Gastrocnemius medialis (tissue), 4 donors: ENCODE results near the gene CAVIN1. TPM values are rescaled to one million over a fixed set of nuclear protein-coding genes. Genes with fewer than 3 reads are reported as not detected.

ENCODE experiments used
- ATAC-seq, 2 donors: fragments of 150-250 bp; one replicate each; pipeline ENCODE4 v1.9.1; 2016
- DNase-seq, 2 donors: peaks; one replicate each; pipeline ENCODE4 v3.0.0-alpha.2; 2019
- H3K27ac ChIP-seq, 4 donors: fragments of 200-600 bp; sonication (generic); 1 replicate in 1 of 4; 2 replicates in 3 of 4; pipeline ENCODE4 v1.5.1; 2016 to 2018; ENCODE audit warnings: mild to moderate bottlenecking in 2 of 4, moderate library complexity in 1 of 4
- H3K27me3 ChIP-seq, 3 donors: fragments of 200-600 bp; sonication (generic) in 2 of 3; 1 replicate in 1 of 3; 2 replicates in 2 of 3; pipeline versions ENCODE4 v1.5.1 to v1.6.0; 2016 to 2019; ENCODE audit warnings: mild to moderate bottlenecking in 1 of 3, moderate library complexity in 1 of 3
- H3K36me3 ChIP-seq, 2 donors: fragments of 200-600 bp; sonication (generic) in 1 of 2; one replicate each; pipeline ENCODE4 v1.5.1; 2017 to 2018
- H3K4me1 ChIP-seq, 2 donors: fragments of 200-600 bp; sonication (generic) in 1 of 2; one replicate each; pipeline ENCODE4 v1.5.1; 2016 to 2017; ENCODE audit warnings: mild to moderate bottlenecking in 2 of 2
- H3K4me3 ChIP-seq, 4 donors: fragments of 200-600 bp; sonication (generic) in 3 of 4; 1 replicate in 1 of 4; 2 replicates in 3 of 4; pipeline ENCODE4 v1.5.1; 2016 to 2019; ENCODE audit warnings: mild to moderate bottlenecking in 2 of 4
- H3K9me3 ChIP-seq, 3 donors: fragments of 200-600 bp; sonication (generic) in 2 of 3; 1 replicate in 1 of 3; 2 replicates in 2 of 3; pipeline ENCODE4 v1.5.1; 2016 to 2019
- POLR2A ChIP-seq, 2 donors: fragments of 450-650 bp; IDR thresholded peaks; one replicate each; pipeline ENCODE4 v1.6.1; 2017; ENCODE audit warnings: antibody characterized with exemption in 2 of 2, mild to moderate bottlenecking in 2 of 2, moderate library complexity in 2 of 2
- in situ Hi-C, 4 donors: fragments of 200-750 bp; cut with MboI; loops; one replicate each; pipeline versions ENCODE4 v1.15.0 to v1.8.0; 2017; ENCODE audit warnings: low sequenced_read_pairs in 4 of 4
- intact Hi-C: fragments of 100-400 bp; cut with DNase I; formaldehyde crosslinking; loops from one replicate; pipeline ENCODE4 v1.15.1; 2023; ENCODE audit warnings: low total_unique reads
- total RNA-seq, 4 donors: library from RNA; depleted of rRNA; stranded (reverse); fragments of >200 nt; gene quantifications; one replicate each; pipeline versions ENCODE4 v1.1.0 to v1.2.3, GENCODE V29; 2016
- TF ChIP-seq, protein P1 (sequence below), 5 experiments: fragments of 450-650 bp in 3 of 5; fragments of 200-600 bp in 2 of 5; sonication (generic) in 2 of 5; IDR thresholded peaks in 4 of 5; conservative IDR thresholded peaks in 1 of 5; 1 replicate in 4 of 5; 2 replicates in 1 of 5; pipeline ENCODE4 v1.5.1; 2016 to 2019; ENCODE audit warnings: antibody characterized with exemption in 5 of 5, mild to moderate bottlenecking in 3 of 5, moderate library complexity in 3 of 5

The CAVIN1 gene, protein sequence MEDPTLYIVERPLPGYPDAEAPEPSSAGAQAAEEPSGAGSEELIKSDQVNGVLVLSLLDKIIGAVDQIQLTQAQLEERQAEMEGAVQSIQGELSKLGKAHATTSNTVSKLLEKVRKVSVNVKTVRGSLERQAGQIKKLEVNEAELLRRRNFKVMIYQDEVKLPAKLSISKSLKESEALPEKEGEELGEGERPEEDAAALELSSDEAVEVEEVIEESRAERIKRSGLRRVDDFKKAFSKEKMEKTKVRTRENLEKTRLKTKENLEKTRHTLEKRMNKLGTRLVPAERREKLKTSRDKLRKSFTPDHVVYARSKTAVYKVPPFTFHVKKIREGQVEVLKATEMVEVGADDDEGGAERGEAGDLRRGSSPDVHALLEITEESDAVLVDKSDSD
- 100 to 1,000 TPM in 3 of 4 donors, 10 to 100 TPM in 1; 64.9 to 137 (median 125) TPM for total RNA-seq

DNA sequence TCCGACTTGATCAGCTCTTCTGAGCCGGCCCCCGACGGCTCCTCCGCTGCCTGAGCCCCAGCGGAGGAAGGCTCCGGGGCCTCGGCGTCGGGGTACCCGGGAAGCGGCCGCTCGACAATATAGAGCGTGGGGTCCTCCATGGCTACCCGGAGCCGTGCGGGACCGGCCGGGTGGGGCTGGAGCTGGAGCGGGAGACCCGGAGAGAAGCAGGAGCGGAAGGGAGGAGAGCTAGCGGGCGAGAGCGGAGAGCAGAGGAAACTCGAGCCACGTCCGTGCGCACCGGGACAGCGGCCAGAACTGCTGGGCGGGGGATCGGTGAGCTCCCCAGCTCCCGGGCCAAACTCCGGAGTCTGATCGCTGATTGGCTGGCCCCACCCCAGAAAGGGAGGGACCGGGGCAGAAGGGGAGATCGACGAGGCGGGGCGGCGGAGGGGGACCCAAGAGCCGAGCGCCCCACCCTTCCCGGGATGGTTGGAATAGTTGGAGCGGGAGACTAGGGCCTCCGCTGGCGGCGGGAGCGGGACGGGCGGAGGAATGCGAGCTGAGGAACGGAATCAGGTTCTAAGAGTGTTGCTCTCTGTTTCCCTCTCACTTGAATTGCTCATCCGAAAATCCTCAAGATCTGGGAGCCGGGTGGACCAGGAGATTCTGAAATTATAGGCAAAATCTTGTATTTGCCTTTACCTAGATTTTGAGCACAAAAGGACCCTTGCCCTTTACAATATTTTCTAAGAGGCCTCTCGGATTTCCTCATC lies at the start of gene CAVIN1:
TSS of gene CAVIN1 (minus strand) at position 299 of the 755 bp plus-strand sequence. CDS start at position 140, 159 bp downstream.
- Histone ChIP-seq H3K27me3 (no peaks in the 10 kb centered on the region), H3K27ac (peak within 1 kb of the TSS; percentile 96 to 100 (median 98)), H3K4me1 (peaks cover 30 to 35% of the 10 kb centered on the region in 2 donors), H3K36me3 (no peaks in the 10 kb centered on the region), H3K9me3 (no peaks in the 10 kb centered on the region), H3K4me3 (peak within 1 kb of the TSS; percentile 87 to 99 (median 95))
- ATAC-seq: peak; percentile 80 to 88
- TF ChIP-seq, protein P1, sequence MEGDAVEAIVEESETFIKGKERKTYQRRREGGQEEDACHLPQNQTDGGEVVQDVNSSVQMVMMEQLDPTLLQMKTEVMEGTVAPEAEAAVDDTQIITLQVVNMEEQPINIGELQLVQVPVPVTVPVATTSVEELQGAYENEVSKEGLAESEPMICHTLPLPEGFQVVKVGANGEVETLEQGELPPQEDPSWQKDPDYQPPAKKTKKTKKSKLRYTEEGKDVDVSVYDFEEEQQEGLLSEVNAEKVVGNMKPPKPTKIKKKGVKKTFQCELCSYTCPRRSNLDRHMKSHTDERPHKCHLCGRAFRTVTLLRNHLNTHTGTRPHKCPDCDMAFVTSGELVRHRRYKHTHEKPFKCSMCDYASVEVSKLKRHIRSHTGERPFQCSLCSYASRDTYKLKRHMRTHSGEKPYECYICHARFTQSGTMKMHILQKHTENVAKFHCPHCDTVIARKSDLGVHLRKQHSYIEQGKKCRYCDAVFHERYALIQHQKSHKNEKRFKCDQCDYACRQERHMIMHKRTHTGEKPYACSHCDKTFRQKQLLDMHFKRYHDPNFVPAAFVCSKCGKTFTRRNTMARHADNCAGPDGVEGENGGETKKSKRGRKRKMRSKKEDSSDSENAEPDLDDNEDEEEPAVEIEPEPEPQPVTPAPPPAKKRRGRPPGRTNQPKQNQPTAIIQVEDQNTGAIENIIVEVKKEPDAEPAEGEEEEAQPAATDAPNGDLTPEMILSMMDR (IDR thresholded peaks at IDR 0.05 in 4 of 5, conservative IDR thresholded peaks at IDR 0.05 in 1 of 5): peak in 1 of 5 experiments; percentile 8
- peak; percentile 92 to 95 for TF ChIP-seq POLR2A (IDR thresholded peaks at IDR 0.05)
- intact Hi-C loops: loop anchor here (1.0 to 5.0 kb wide), 4 partner anchors 14 to 104 kb away; partner anchors contain the start of gene STAT3
- in situ Hi-C loops: no loop called here
- DNase-seq: peak; percentile 99 to 100

DNA sequence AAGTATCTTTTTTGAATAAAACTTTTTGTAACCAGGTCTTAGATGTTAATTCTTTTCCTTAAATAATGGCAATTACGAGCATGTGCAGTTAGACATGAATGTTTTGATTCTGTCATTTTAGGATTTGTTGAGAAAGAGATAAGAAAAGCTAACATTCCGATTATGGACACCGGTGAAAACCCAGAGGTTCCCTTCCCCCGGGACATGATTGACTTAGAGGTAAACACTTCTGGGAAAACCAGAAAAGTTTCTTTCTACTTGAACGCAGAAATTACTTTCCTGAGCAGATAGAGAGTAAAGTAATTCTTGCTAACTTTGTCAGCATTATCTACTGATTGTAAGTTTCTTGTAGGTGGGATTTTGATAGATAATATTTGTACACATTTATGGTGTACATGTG lies 44.8 kb upstream of the CAVIN1 start:
- in situ Hi-C loops (no loop called here), intact Hi-C loops (no loop called here)
- H3K9me3 ChIP-seq: no peaks in the 10 kb centered on the region
- H3K36me3 ChIP-seq: peaks cover 11 to 99% of the 10 kb centered on the region in 2 donors
- H3K27ac ChIP-seq: no peak overlapping the region
- ATAC-seq (no peak), DNase-seq (no peak)
- H3K27me3 ChIP-seq: no peaks in the 10 kb centered on the region
- no peak overlapping the region for H3K4me3 ChIP-seq
- no peak for TF ChIP-seq POLR2A (IDR thresholded peaks at IDR 0.05)
- TF ChIP-seq, protein P1 (IDR thresholded peaks at IDR 0.05 in 4 of 5, conservative IDR thresholded peaks at IDR 0.05 in 1 of 5): no peak
- peaks cover 9 to 14% of the 10 kb centered on the region in 2 donors for H3K4me1 ChIP-seq

DNA sequence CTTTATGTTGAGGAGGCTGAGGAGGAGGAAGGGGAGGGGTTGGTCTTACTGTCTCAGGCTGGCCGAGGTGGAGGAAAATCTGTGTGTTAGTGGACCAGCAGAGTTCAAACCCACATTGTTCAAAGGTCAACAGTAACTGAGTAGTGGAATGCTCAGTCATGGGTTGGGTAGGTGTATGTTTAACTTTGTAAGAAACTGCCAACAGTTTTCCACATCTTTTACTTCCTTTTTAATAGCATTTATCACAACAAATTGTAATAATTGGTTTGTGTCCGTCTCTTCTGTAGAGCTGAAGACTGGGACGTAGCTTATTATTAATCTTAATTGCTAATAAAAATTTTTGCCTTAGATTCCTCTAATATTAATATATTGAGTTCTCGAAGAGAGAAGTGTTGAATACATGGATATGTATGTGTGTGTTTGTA lies 40.9 kb upstream of the CAVIN1 start:
- Histone ChIP-seq H3K36me3 (peaks cover 11 to 71% of the 10 kb centered on the region in 2 donors), H3K27me3 (no peaks in the 10 kb centered on the region), H3K4me3 (no peak overlapping the region), H3K4me1 (peaks cover 25 to 36% of the 10 kb centered on the region in 2 donors), H3K27ac (peak overlapping the region in 2 of 4 donors; percentile 5 to 98), H3K9me3 (no peaks in the 10 kb centered on the region)
- in situ Hi-C loops: no loop called here
- DNase-seq: no peak
- no peak for ATAC-seq
- TF ChIP-seq POLR2A (IDR thresholded peaks at IDR 0.05): no peak
- TF ChIP-seq, protein P1 (IDR thresholded peaks at IDR 0.05 in 4 of 5, conservative IDR thresholded peaks at IDR 0.05 in 1 of 5): no peak
- intact Hi-C loops: no loop called here

DNA sequence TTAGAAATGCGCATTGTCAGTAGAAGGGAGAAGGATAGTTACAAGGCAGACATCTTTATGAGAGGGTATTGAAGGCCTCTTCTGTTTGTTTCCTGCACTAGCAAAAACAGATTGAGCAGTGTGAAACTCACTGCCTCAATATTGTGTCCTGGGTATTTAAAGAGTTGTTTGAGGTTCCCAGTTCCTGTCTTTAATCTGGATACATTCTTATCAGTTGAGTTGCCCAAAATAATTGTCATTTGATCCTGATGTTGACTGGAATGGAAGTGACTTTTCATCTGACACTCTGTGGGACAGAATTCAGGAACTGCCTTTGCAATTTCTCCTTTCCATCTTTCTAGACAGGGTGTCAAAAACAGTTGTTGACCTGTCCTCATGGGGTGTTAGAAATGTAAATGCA lies 37.3 kb upstream of the CAVIN1 start:
- ATAC-seq (peak; percentile 20 to 73), DNase-seq (no peak)
- Histone ChIP-seq H3K27ac (peak overlapping the region; percentile 97 to 98 (median 98)), H3K4me1 (peaks cover 36 to 38% of the 10 kb centered on the region in 2 donors), H3K4me3 (peak overlapping the region; percentile 78 to 95 (median 92)), H3K9me3 (no peaks in the 10 kb centered on the region), H3K27me3 (no peaks in the 10 kb centered on the region), H3K36me3 (peaks cover 0 to 35% of the 10 kb centered on the region in 2 donors)
- peak in 1 of 2 donors; percentile 47 for TF ChIP-seq POLR2A (IDR thresholded peaks at IDR 0.05)
- TF ChIP-seq, protein P1 (IDR thresholded peaks at IDR 0.05 in 4 of 5, conservative IDR thresholded peaks at IDR 0.05 in 1 of 5): no peak
- intact Hi-C loops: loop anchor here (1.0 kb wide), 1 partner anchor 37 kb away; the partner anchor contains the start of gene CAVIN1
- in situ Hi-C loops: no loop called here
